Neuronal stem cell (in vitro differentiated cells): ENCODE data around the gene PDE8A.

Experiments used
- DNase-seq: peaks from one replicate; pipeline ENCODE4 v3.0.0-alpha.2; 2013; ENCODE audit warnings: low spot score
- H2AFZ ChIP-seq: one replicate; pipeline ENCODE4 v1.6.1; 2013; ENCODE audit warnings: mild to moderate bottlenecking, low read length, inconsistent platforms
- H2AK5ac ChIP-seq: 2 replicates; pipeline ENCODE4 v1.6.1; 2013; ENCODE audit warnings: low read depth, mild to moderate bottlenecking, inconsistent platforms, low read length, moderate library complexity, mixed read lengths
- H2BK120ac ChIP-seq: 2 replicates; pipeline ENCODE4 v1.6.1; 2013; ENCODE audit warnings: low read depth, mild to moderate bottlenecking, inconsistent platforms, low read length, moderate library complexity, mixed read lengths
- H2BK12ac ChIP-seq: one replicate; pipeline ENCODE4 v1.6.1; 2013; ENCODE audit warnings: low read length, inconsistent platforms
- H2BK15ac ChIP-seq: 2 replicates; pipeline ENCODE4 v1.6.1; 2013; ENCODE audit warnings: mild to moderate bottlenecking, low read length, inconsistent platforms, mixed read lengths
- H2BK5ac ChIP-seq: one replicate; pipeline ENCODE4 v1.6.1; 2013; ENCODE audit warnings: inconsistent platforms, mild to moderate bottlenecking, low read length, moderate library complexity
- H3K14ac ChIP-seq: one replicate; pipeline ENCODE4 v1.6.1; 2013; ENCODE audit warnings: low read length, inconsistent platforms
- H3K18ac ChIP-seq: 2 replicates; pipeline ENCODE4 v1.6.1; 2013; ENCODE audit warnings: low read length, inconsistent platforms
- H3K23ac ChIP-seq: 2 replicates; pipeline ENCODE4 v1.6.1; 2013; ENCODE audit warnings: low read depth, mild to moderate bottlenecking, mixed read lengths, low read length, inconsistent platforms; ENCODE audit not compliant: poor library complexity
- H3K27ac ChIP-seq: replicated peaks from 3 replicates; pipeline ENCODE4 v1.5.1; 2013; ENCODE audit warnings: low read length, inconsistent platforms
- H3K27me3 ChIP-seq, 3 experiments: 2 replicates each; pipeline ENCODE4 v1.6.1; 2013; ENCODE audit warnings: low read length in 3 of 3, mild to moderate bottlenecking in 2 of 3, inconsistent platforms in 1 of 3, low read depth in 1 of 3, mixed read lengths in 1 of 3, moderate library complexity in 1 of 3; ENCODE audit not compliant: control insufficient read depth in 3 of 3, insufficient read depth in 3 of 3
- H3K36me3 ChIP-seq, 2 donors: replicated peaks in 1 of 2; 2 replicates each; pipeline ENCODE4 v1.6.1; 2013; ENCODE audit warnings: low read length in 2 of 2; ENCODE audit not compliant: control insufficient read depth in 2 of 2, insufficient read depth in 2 of 2
- H3K4ac ChIP-seq: 2 replicates; pipeline ENCODE4 v1.6.1; 2013; ENCODE audit warnings: inconsistent platforms, mild to moderate bottlenecking, low read length, moderate library complexity
- H3K4me1 ChIP-seq, 2 donors: 1 replicate in 1 of 2; 2 replicates in 1 of 2; pipeline ENCODE4 v1.6.1; 2013; ENCODE audit warnings: low read length in 2 of 2, low read depth in 1 of 2; ENCODE audit not compliant: control insufficient read depth in 2 of 2, insufficient read depth in 1 of 2
- H3K4me2 ChIP-seq: one replicate; pipeline ENCODE4 v1.6.1; 2013; ENCODE audit warnings: mild to moderate bottlenecking, low read length, inconsistent platforms; ENCODE audit not compliant: insufficient read depth, poor library complexity, severe bottlenecking
- H3K4me3 ChIP-seq, 2 donors: 2 replicates each; pipeline ENCODE4 v1.5.1; 2013; ENCODE audit warnings: low read length in 2 of 2, mild to moderate bottlenecking in 2 of 2, inconsistent platforms in 1 of 2, moderate library complexity in 1 of 2
- H3K79me1 ChIP-seq: one replicate; pipeline ENCODE4 v1.6.1; 2013; ENCODE audit warnings: low read depth, mild to moderate bottlenecking, inconsistent platforms, low read length, moderate library complexity
- H3K9ac ChIP-seq: one replicate; pipeline ENCODE4 v1.6.1; 2013; ENCODE audit warnings: mild to moderate bottlenecking, low read depth, low read length, inconsistent platforms; ENCODE audit not compliant: poor library complexity
- H3K9me3 ChIP-seq, 2 donors: replicated peaks in 1 of 2; 2 replicates each; pipeline versions ENCODE3 to v1.6.1; 2013; ENCODE audit warnings: low read length in 2 of 2, mild to moderate bottlenecking in 2 of 2, inconsistent platforms in 1 of 2, low read depth in 1 of 2, mixed read lengths in 1 of 2, moderate library complexity in 1 of 2; ENCODE audit not compliant: control insufficient read depth in 2 of 2, insufficient read depth in 1 of 2
- H4K8ac ChIP-seq: one replicate; pipeline ENCODE4 v1.6.1; 2013; ENCODE audit warnings: low read depth, mild to moderate bottlenecking, inconsistent platforms, low read length, moderate library complexity
- H4K91ac ChIP-seq: one replicate; pipeline ENCODE4 v1.6.1; 2013; ENCODE audit warnings: low read length, low read depth, mild to moderate bottlenecking, inconsistent platforms; ENCODE audit not compliant: poor library complexity
- WGBS, 2 donors: extraction: QIAGEN DNeasy Blood & Tissue Kit; methylation state at CpG; one replicate each; pipeline ENCODE4 v1.1.7; 2013; ENCODE audit warnings: missing lambda C conversion rate in 2 of 2, mixed read lengths in 1 of 2; ENCODE audit not compliant: insufficient read length in 2 of 2, insufficient replicate concordance in 1 of 2; ENCODE audit errors: extremely low coverage in 2 of 2; 5-methylcytosine and 5-hydroxymethylcytosine counted together

The PDE8A gene

GRCh38 chr15:85037641-85038040 lies 56.0 kb downstream of the PDE8A start:
- no CpG with 5 or more reads among the region's 2 CpGs for WGBS, 2 donors
- Histone ChIP-seq H3K27ac (no peak overlapping the region), H3K79me1 (no peaks in the 10 kb centered on the region), H3K4me3 (no peak overlapping the region), H2AFZ (no peak overlapping the region), H3K4ac (no peak overlapping the region), H2BK12ac (no peak overlapping the region), H2BK15ac (no peak overlapping the region), H3K9ac (no peak overlapping the region), H4K91ac (no peak overlapping the region), H2BK120ac (no peak overlapping the region), H3K18ac (no peak overlapping the region), H3K4me1 (no peaks in the 10 kb centered on the region), H3K14ac (no peak overlapping the region), H3K4me2 (no peak overlapping the region), H3K36me3 (no peaks in the 10 kb centered on the region), H4K8ac (no peak overlapping the region), H3K27me3 (no peaks in the 10 kb centered on the region), H2AK5ac (no peak overlapping the region), H2BK5ac (no peak overlapping the region), H3K9me3 (no peaks in the 10 kb centered on the region), H3K23ac (no peak overlapping the region)
- DNase-seq, result no peak

GRCh38 chr15:85041230-85041629 lies 59.6 kb downstream of the PDE8A start:
- Histone ChIP-seq H3K4ac (no peak overlapping the region), H2BK5ac (no peak overlapping the region)
- no CpG with 5 or more reads among the region's 5 CpGs for whole genome bisulfite sequencing, 2 donors

GRCh38 chr15:85044251-85044853 lies 62.7 kb downstream of the PDE8A start:
- Histone ChIP-seq H3K18ac (no peak overlapping the region), H3K4ac (no peak overlapping the region), H3K9me3 (no peaks in the 10 kb centered on the region), H3K4me1 (peaks cover 0 to 4% of the 10 kb centered on the region in 2 donors), H2BK120ac (no peak overlapping the region), H3K27me3 (no peaks in the 10 kb centered on the region), H2BK15ac (no peak overlapping the region), H3K36me3 (no peaks in the 10 kb centered on the region), H2BK5ac (no peak overlapping the region), H3K79me1 (no peaks in the 10 kb centered on the region), H2AFZ (no peak overlapping the region), H3K4me3 (no peak overlapping the region), H2AK5ac (no peak overlapping the region), H3K14ac (no peak overlapping the region), H4K8ac (no peak overlapping the region), H4K91ac (no peak overlapping the region), H3K9ac (no peak overlapping the region), H3K4me2 (no peak overlapping the region), H2BK12ac (no peak overlapping the region), H3K27ac (no peak overlapping the region), H3K23ac (no peak overlapping the region)
- no CpG with 5 or more reads among the region's 3 CpGs for WGBS, 2 donors
- DNase-seq, result no peak

More at GRCh38 chr15:85041230-85041629, 59.6 kb downstream of the PDE8A start:
- DNase-seq, result no peak
- H3K18ac ChIP-seq, result no peak overlapping the region
- H2AFZ ChIP-seq, result no peak overlapping the region
- H3K79me1 ChIP-seq, result no peaks in the 10 kb centered on the region
- no peak overlapping the region for H2BK120ac ChIP-seq
- H2AK5ac ChIP-seq, result no peak overlapping the region
- no peak overlapping the region for H3K23ac ChIP-seq
- H2BK12ac ChIP-seq, result no peak overlapping the region
- H3K27me3 ChIP-seq, result no peaks in the 10 kb centered on the region
- H3K27ac ChIP-seq, result no peak overlapping the region
- H3K4me3 ChIP-seq, result no peak overlapping the region
- H3K14ac ChIP-seq, result no peak overlapping the region
- no peak overlapping the region for H3K4me2 ChIP-seq
- no peak overlapping the region for H4K8ac ChIP-seq
- H4K91ac ChIP-seq, result no peak overlapping the region
- H3K9ac ChIP-seq, result no peak overlapping the region
- peaks cover 0 to 2% of the 10 kb centered on the region in 2 donors for H3K4me1 ChIP-seq
- H3K9me3 ChIP-seq, result no peaks in the 10 kb centered on the region
- H3K36me3 ChIP-seq, result no peaks in the 10 kb centered on the region
- no peak overlapping the region for H2BK15ac ChIP-seq

- WGBS, 2 donors, result no CpG with 5 or more reads among the region's 1 CpG
- Histone ChIP-seq H4K91ac (no peak overlapping the region), H3K79me1 (no peaks in the 10 kb centered on the region), H2BK15ac (no peak overlapping the region), H2BK120ac (no peak overlapping the region), H4K8ac (no peak overlapping the region), H3K4me2 (no peak overlapping the region), H2AK5ac (no peak overlapping the region), H3K36me3 (no peaks in the 10 kb centered on the region), H3K4ac (no peak overlapping the region), H3K14ac (no peak overlapping the region), H2AFZ (no peak overlapping the region), H3K4me3 (no peak overlapping the region), H3K18ac (no peak overlapping the region), H2BK12ac (no peak overlapping the region), H3K9me3 (no peaks in the 10 kb centered on the region), H3K9ac (no peak overlapping the region), H2BK5ac (no peak overlapping the region), H3K27me3 (no peaks in the 10 kb centered on the region), H3K4me1 (peaks cover 0 to 4% of the 10 kb centered on the region in 2 donors), H3K23ac (no peak overlapping the region), H3K27ac (no peak overlapping the region)
- no peak for DNase-seq
Measured at GRCh38 chr15:85044894-85045293, 63.2 kb downstream of the PDE8A start.
